OCI-LY7 (cell line): Measurements from ENCODE around the gene CXCL13. TPM values are rescaled to one million over a fixed set of nuclear protein-coding genes. Genes with fewer than 3 reads are reported as not detected.

ENCODE experiments used
- BruUV-seq: library from RNA; stranded (reverse); fragments of 400-500 nt; replicated peaks from 2 replicates; lab custom pipeline; 2021; lab: Mats Ljungman, UMichigan
- CTCF ChIA-PET: fragments of 300-600 bp; sonication (Branson Sonifier 250); formaldehyde crosslinking; loops from one replicate; lab custom pipeline; 2022; ENCODE audit warnings: antibody characterized with exemption; ENCODE audit not compliant: unreplicated experiment; lab: Charles Lee
- POLR2A ChIA-PET: fragments of 300-600 bp; sonication (Branson Sonifier 250); formaldehyde crosslinking; loops from one replicate; lab custom pipeline; 2022; ENCODE audit warnings: antibody characterized with exemption; lab: Charles Lee
- DNase-seq: peaks from one replicate; pipeline ENCODE4 v3.0.0-alpha.2; 2015; ENCODE audit warnings: low spot score
- H2AFZ ChIP-seq: fragments of 200-600 bp; sonication (generic), shearing (Covaris generic); 2 replicates; pipeline ENCODE4 v1.6.1; 2014; ENCODE audit warnings: mild to moderate bottlenecking, antibody characterized with exemption, low read length, moderate library complexity
- H3K27ac ChIP-seq: fragments of 200-600 bp; sonication (generic); 2 replicates; pipeline ENCODE4 v1.5.1; 2014; ENCODE audit warnings: mixed run types, low read depth, mild to moderate bottlenecking, moderate library complexity, low read length, inconsistent platforms; ENCODE audit not compliant: poor library complexity, severe bottlenecking
- H3K36me3 ChIP-seq: fragments of 200-600 bp; sonication (generic); 2 replicates; pipeline ENCODE4 v1.6.1; 2014; ENCODE audit warnings: mild to moderate bottlenecking, antibody characterized with exemption, low read length, moderate library complexity, mixed read lengths; ENCODE audit not compliant: insufficient read depth
- H3K4me1 ChIP-seq: fragments of 200-600 bp; sonication (generic); 2 replicates; pipeline ENCODE4 v1.5.1; 2014; ENCODE audit warnings: mild to moderate bottlenecking, low read length; ENCODE audit not compliant: insufficient read depth, poor library complexity, severe bottlenecking
- H3K4me2 ChIP-seq: fragments of 200-600 bp; sonication (generic); 2 replicates; pipeline ENCODE4 v1.6.1; 2014; ENCODE audit warnings: mild to moderate bottlenecking, low read length
- H3K4me3 ChIP-seq: fragments of 200-600 bp; sonication (generic); 2 replicates; pipeline ENCODE4 v1.5.1; 2014; ENCODE audit warnings: mild to moderate bottlenecking, low read depth, low read length; ENCODE audit not compliant: poor library complexity, severe bottlenecking
- H3K79me2 ChIP-seq: fragments of 200-600 bp; sonication (generic); 2 replicates; pipeline ENCODE4 v1.6.1; 2016; ENCODE audit warnings: low read depth, mild to moderate bottlenecking, low read length, moderate library complexity, mixed read lengths; ENCODE audit not compliant: insufficient read depth
- H3K9me2 ChIP-seq: fragments of 200-600 bp; sonication (generic); 2 replicates; pipeline ENCODE4 v1.6.1; 2016; ENCODE audit warnings: mild to moderate bottlenecking, low read length, mixed read lengths; ENCODE audit not compliant: insufficient read depth
- H3K9me3 ChIP-seq: fragments of 200-600 bp; sonication (generic); 2 replicates; pipeline ENCODE4 v1.6.1; 2014; ENCODE audit warnings: mild to moderate bottlenecking, mixed run types, low read length, mixed read lengths
- H4K20me1 ChIP-seq: fragments of 200-600 bp; sonication (generic); 2 replicates; pipeline ENCODE4 v1.6.1; 2014; ENCODE audit warnings: mild to moderate bottlenecking, antibody characterized with exemption, low read length, moderate library complexity, mixed read lengths; ENCODE audit not compliant: insufficient read depth
- CTCF ChIP-seq: fragments of 200-600 bp; sonication (generic); conservative IDR thresholded peaks from 2 replicates; pipeline ENCODE4 v1.5.1; 2014; ENCODE audit warnings: mild to moderate bottlenecking, antibody characterized with exemption, low read length, moderate library complexity, mixed read lengths
- EZH2phosphoT487 ChIP-seq: fragments of 200-600 bp; sonication (generic); IDR thresholded peaks from 2 replicates; pipeline ENCODE4 v1.6.1; 2018; ENCODE audit warnings: low read depth, borderline replicate concordance, mild to moderate bottlenecking, mixed run types, antibody characterized with exemption, low read length, moderate library complexity, mixed read lengths
- intact Hi-C: fragments of 100-400 bp; cut with micrococcal nuclease; formaldehyde crosslinking; loops from one replicate; pipeline ENCODE4 v1.10.0; 2022; ENCODE audit not compliant: unreplicated experiment
- total RNA-seq, 2 experiments: library from RNA; depleted of rRNA in 1 of 2; stranded (reverse); fragments of >200 nt in 1 of 2; shearing (Covaris generic) in 1 of 2; gene quantifications; 2 replicates each; pipeline ENCODE4 v1.2.3, GENCODE V29; 2014 to 2022

Gene CXCL13
- total RNA-seq, 2 experiments from 2014 or later, result not detected

DNA sequence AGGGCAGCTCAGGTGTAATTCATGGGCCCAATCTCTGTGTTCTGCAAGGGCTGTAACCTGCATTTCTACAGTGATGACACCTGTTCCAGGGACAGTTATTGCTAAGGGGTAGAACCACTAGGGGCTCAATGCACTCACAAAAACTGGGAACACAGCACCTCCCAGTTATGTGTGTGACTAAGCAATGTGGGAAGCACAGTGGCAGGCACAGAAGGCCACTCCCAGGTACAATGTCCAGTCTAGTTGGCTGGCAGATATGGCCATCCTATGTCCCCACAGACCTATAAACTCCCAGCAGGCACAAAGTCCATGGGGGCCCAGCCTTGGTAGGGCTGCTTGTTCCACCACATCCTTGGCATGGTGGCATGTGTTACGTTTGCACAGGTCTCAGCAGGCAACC, 25.7 kb downstream of the CXCL13 start:
- Histone ChIP-seq H3K9me3 (no peaks in the 10 kb centered on the region), H3K9me2 (no peaks in the 10 kb centered on the region), H3K36me3 (no peaks in the 10 kb centered on the region), H3K27ac (no peak overlapping the region), H3K4me3 (no peak overlapping the region), H3K79me2 (no peaks in the 10 kb centered on the region), H2AFZ (no peak overlapping the region), H4K20me1 (no peaks in the 10 kb centered on the region), H3K4me2 (no peak overlapping the region), H3K4me1 (no peaks in the 10 kb centered on the region)
- intact Hi-C loops, result no loop called here
- no peak for TF ChIP-seq EZH2phosphoT487
- no peak for TF ChIP-seq CTCF
- CTCF ChIA-PET, result no interaction called here
- DNase-seq, result no peak
- no TSS peak for BruUV-seq
- POLR2A ChIA-PET, result no interaction called here

DNA sequence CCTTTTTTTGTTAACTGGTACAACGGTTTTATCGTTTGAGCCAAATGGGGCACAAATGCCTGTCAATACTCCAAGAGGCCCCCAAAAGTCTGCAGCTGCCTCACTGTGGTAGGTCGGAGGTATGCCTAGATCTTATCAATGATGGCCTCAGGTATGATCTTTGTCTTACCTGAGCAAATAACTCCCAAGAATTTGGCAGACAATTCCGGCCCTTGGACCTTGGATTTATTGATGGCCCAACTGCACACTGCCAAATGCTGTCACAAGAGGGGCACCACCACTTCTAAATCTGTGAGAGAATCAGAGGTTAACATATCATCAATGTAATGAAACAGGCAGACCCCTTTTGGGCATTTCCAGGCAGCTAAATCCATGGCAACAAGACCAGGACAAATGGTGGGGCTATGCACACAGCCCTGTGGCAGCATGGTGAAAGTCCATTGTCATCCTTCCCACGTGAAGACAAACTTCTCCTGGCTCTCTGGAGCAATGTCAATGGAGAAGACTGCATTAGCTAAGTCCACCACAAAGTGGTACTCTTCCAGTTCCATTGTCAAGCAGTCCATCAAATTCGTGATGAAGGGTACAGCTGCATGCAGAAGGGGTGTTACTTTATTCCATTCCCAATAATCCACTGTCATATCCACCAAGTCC, 28.6 kb downstream of the CXCL13 start:
- no peaks in the 10 kb centered on the region for H3K9me2 ChIP-seq
- H3K27ac ChIP-seq, result no peak overlapping the region
- no peaks in the 10 kb centered on the region for H4K20me1 ChIP-seq
- no peaks in the 10 kb centered on the region for H3K79me2 ChIP-seq
- intact Hi-C loops, result no loop called here
- no peak overlapping the region for H2AFZ ChIP-seq
- no peak for DNase-seq
- no peaks in the 10 kb centered on the region for H3K4me1 ChIP-seq
- TF ChIP-seq CTCF (no peak), EZH2phosphoT487 (no peak)
- ChIA-PET CTCF (no interaction called here), POLR2A (no interaction called here)
- H3K4me3 ChIP-seq, result no peak overlapping the region
- H3K36me3 ChIP-seq, result no peaks in the 10 kb centered on the region
- 0 out of 2 replicates have a peak, but pooled peaks cover 4% of the 10 kb centered on the region for H3K9me3 ChIP-seq
- no TSS peak for BruUV-seq
- H3K4me2 ChIP-seq, result no peak overlapping the region

GRCh38 chr4:77635246-77635645, 29.6 kb downstream of the CXCL13 start:
- Histone ChIP-seq H3K27ac (no peak overlapping the region), H2AFZ (no peak overlapping the region), H3K9me3 (0 out of 2 replicates have a peak, but pooled peaks cover 4% of the 10 kb centered on the region), H3K9me2 (no peaks in the 10 kb centered on the region), H3K4me2 (no peak overlapping the region), H3K79me2 (no peaks in the 10 kb centered on the region), H3K4me1 (no peaks in the 10 kb centered on the region), H3K36me3 (no peaks in the 10 kb centered on the region), H3K4me3 (no peak overlapping the region), H4K20me1 (no peaks in the 10 kb centered on the region)
- POLR2A ChIA-PET, result no interaction called here
- TF ChIP-seq CTCF (no peak), EZH2phosphoT487 (no peak)
- CTCF ChIA-PET, result no interaction called here
- no peak for DNase-seq
- intact Hi-C loops, result no loop called here
- no TSS peak for BruUV-seq
